ENCODE results near the gene METTL9. TPM values are rescaled to one million over a fixed set of nuclear protein-coding genes. Genes with fewer than 3 reads are reported as not detected.

METTL9 gene
- total RNA-seq, 1 experiment from 2014 or later: 41.4 TPM

DNA sequence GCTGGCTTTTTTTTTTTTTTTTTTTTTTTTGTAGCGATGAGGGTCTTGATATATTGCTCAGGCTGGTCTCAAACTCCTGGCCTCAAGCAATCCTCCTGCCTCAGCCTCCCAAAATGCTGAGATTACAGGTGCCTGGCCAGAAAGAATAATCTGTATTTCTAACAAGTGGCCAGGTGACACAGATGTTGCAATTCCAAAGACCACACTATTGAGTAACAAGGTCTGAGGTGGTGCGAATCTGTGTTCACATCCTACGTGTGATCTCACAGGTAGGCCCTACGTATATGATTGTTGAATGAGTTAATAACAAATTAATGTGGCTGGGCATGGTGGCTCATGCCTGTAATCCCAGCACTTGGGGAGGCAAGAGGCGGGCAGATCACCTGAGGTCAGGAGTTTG, 97.7 kb downstream of the METTL9 start:
- intact Hi-C loops (cut with micrococcal nuclease): no loop called here
- no peaks in the 10 kb centered on the region for H3K79me2 ChIP-seq (ENCODE audit: insufficient read depth, low read length)
- no peak overlapping the region for H2AFZ ChIP-seq (ENCODE audit: low read depth, low read length, poor library complexity, severe bottlenecking)
- no peak overlapping the region for H3K27ac ChIP-seq (ENCODE audit: low read depth, low read length)
- no TSS peak for BruUV-seq (replicated peaks)
- ChIA-PET POLR2A (no interaction called here), CTCF (no interaction called here), RAD21 (ENCODE audit: low non-redundant PET in 1 of 2, low total read pairs in 2 of 2, uncharacterized antibody in 2 of 2, unreplicated experiment in 2 of 2) (no interaction called here)
- H4K20me1 ChIP-seq (ENCODE audit: insufficient read depth): no peaks in the 10 kb centered on the region
- no peaks in the 10 kb centered on the region for H3K36me3 ChIP-seq (ENCODE audit: control insufficient read depth in 1 of 2, insufficient read depth in 2 of 2, low read length in 2 of 2)
- H3K9me2 ChIP-seq (ENCODE audit: insufficient read depth): no peaks in the 10 kb centered on the region
- H3K4me1 ChIP-seq (ENCODE audit: control insufficient read depth in 1 of 2, insufficient read depth in 2 of 2, low read length in 2 of 2): no peaks in the 10 kb centered on the region
- no peak overlapping the region for H3K9ac ChIP-seq (ENCODE audit: low read length)
- ATAC-seq (no peak), DNase-seq (ENCODE audit: low read depth, low spot score) (no peak)
- TF ChIP-seq RAD21 (IDR thresholded peaks at IDR 0.05; ENCODE audit: low read depth) (no peak), EZH2 (IDR thresholded peaks at IDR 0.05) (no peak), JUND (IDR thresholded peaks at IDR 0.05) (no peak), TCF7L2 (IDR thresholded peaks at IDR 0.05; ENCODE audit: borderline replicate concordance, extremely low read depth, insufficient read depth, insufficient read length) (no peak), POLR2AphosphoS5 (IDR thresholded peaks at IDR 0.05; ENCODE audit: low read depth, low read length) (no peak), YY1 (IDR thresholded peaks at IDR 0.05; ENCODE audit: extremely low read depth, insufficient replicate concordance, low read depth, low read length) (no peak), ZNF274 (IDR thresholded peaks at IDR 0.05; ENCODE audit: low read depth, low read length) (no peak), CBX3 (IDR thresholded peaks at IDR 0.05; ENCODE audit: low read depth) (no peak), ELF1 (IDR thresholded peaks at IDR 0.05; ENCODE audit: borderline replicate concordance, low read depth) (no peak), CEBPB (IDR thresholded peaks at IDR 0.05; ENCODE audit: low read depth) (no peak), SIN3A (IDR thresholded peaks at IDR 0.05; ENCODE audit: low read depth) (no peak), EGR1 (IDR thresholded peaks at IDR 0.05; ENCODE audit: low read depth) (no peak), EZH2phosphoT487 (IDR thresholded peaks at IDR 0.05; ENCODE audit: borderline replicate concordance) (no peak), ZFX (IDR thresholded peaks at IDR 0.05) (no peak), FOSL1 (IDR thresholded peaks at IDR 0.05; ENCODE audit: low read depth) (no peak)
- TF ChIP-seq, protein P1, sequence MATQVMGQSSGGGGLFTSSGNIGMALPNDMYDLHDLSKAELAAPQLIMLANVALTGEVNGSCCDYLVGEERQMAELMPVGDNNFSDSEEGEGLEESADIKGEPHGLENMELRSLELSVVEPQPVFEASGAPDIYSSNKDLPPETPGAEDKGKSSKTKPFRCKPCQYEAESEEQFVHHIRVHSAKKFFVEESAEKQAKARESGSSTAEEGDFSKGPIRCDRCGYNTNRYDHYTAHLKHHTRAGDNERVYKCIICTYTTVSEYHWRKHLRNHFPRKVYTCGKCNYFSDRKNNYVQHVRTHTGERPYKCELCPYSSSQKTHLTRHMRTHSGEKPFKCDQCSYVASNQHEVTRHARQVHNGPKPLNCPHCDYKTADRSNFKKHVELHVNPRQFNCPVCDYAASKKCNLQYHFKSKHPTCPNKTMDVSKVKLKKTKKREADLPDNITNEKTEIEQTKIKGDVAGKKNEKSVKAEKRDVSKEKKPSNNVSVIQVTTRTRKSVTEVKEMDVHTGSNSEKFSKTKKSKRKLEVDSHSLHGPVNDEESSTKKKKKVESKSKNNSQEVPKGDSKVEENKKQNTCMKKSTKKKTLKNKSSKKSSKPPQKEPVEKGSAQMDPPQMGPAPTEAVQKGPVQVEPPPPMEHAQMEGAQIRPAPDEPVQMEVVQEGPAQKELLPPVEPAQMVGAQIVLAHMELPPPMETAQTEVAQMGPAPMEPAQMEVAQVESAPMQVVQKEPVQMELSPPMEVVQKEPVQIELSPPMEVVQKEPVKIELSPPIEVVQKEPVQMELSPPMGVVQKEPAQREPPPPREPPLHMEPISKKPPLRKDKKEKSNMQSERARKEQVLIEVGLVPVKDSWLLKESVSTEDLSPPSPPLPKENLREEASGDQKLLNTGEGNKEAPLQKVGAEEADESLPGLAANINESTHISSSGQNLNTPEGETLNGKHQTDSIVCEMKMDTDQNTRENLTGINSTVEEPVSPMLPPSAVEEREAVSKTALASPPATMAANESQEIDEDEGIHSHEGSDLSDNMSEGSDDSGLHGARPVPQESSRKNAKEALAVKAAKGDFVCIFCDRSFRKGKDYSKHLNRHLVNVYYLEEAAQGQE (IDR thresholded peaks at IDR 0.05; ENCODE audit: low read depth): no peak
- TF ChIP-seq, protein P2, sequence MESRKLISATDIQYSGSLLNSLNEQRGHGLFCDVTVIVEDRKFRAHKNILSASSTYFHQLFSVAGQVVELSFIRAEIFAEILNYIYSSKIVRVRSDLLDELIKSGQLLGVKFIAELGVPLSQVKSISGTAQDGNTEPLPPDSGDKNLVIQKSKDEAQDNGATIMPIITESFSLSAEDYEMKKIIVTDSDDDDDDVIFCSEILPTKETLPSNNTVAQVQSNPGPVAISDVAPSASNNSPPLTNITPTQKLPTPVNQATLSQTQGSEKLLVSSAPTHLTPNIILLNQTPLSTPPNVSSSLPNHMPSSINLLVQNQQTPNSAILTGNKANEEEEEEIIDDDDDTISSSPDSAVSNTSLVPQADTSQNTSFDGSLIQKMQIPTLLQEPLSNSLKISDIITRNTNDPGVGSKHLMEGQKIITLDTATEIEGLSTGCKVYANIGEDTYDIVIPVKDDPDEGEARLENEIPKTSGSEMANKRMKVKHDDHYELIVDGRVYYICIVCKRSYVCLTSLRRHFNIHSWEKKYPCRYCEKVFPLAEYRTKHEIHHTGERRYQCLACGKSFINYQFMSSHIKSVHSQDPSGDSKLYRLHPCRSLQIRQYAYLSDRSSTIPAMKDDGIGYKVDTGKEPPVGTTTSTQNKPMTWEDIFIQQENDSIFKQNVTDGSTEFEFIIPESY (IDR thresholded peaks at IDR 0.05; ENCODE audit: extremely low read depth, insufficient replicate concordance, low read length): no peak
- TF ChIP-seq, protein P3, sequence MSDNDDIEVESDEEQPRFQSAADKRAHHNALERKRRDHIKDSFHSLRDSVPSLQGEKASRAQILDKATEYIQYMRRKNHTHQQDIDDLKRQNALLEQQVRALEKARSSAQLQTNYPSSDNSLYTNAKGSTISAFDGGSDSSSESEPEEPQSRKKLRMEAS (IDR thresholded peaks at IDR 0.05): no peak
- TF ChIP-seq, protein P4, sequence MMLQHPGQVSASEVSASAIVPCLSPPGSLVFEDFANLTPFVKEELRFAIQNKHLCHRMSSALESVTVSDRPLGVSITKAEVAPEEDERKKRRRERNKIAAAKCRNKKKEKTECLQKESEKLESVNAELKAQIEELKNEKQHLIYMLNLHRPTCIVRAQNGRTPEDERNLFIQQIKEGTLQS (IDR thresholded peaks at IDR 0.05): no peak
- H3K4me3 ChIP-seq (replicated peaks in 1 of 2; ENCODE audit: low read depth in 1 of 2, low read length in 2 of 2): no peak overlapping the region
- H3K9me3 ChIP-seq (ENCODE audit: control insufficient read depth in 1 of 2, insufficient read depth in 1 of 2, low read depth in 1 of 2, low read length in 2 of 2): no peaks in the 10 kb centered on the region
- no peaks in the 10 kb centered on the region for H3K27me3 ChIP-seq (ENCODE audit: insufficient read depth, low read length)
- H3K4me2 ChIP-seq (ENCODE audit: low read length): no peak overlapping the region
